Bone marrow (tissue), 2 donors: ENCODE measurements around the gene GPATCH2L.

Experiments used
- DNase-seq, 2 donors: peaks; one replicate each; lab custom pipeline; 2025; lab: John Stamatoyannopoulos, UW

The GPATCH2L gene

DNA sequence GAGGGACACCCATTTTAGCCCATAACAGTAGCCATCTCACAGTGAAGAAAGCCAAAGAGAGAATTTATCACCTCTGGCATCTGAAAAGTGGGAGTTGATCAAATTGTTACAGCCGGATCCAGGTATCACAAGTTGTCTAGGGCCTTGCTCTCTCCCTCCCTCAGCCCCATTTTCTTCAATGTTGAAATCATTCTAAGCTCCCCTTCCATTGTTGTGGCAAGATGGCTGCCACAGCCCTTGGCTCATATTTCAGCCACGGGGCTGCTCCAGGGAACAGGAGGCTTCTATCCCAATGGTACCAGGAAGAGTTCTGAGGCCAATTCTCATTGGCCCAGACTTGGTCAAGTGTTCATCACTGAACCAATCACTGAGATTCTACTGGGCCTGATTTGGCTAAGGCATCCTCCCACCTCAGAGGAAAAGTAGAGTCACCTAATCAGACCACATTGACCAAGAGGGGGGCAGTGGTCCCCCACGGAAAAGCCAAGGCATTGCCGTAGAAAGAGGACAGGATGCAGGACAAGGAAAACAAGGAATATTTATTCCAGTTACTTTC, 106.2 kb downstream of the GPATCH2L start:
- DNase-seq, result no peak

DNA sequence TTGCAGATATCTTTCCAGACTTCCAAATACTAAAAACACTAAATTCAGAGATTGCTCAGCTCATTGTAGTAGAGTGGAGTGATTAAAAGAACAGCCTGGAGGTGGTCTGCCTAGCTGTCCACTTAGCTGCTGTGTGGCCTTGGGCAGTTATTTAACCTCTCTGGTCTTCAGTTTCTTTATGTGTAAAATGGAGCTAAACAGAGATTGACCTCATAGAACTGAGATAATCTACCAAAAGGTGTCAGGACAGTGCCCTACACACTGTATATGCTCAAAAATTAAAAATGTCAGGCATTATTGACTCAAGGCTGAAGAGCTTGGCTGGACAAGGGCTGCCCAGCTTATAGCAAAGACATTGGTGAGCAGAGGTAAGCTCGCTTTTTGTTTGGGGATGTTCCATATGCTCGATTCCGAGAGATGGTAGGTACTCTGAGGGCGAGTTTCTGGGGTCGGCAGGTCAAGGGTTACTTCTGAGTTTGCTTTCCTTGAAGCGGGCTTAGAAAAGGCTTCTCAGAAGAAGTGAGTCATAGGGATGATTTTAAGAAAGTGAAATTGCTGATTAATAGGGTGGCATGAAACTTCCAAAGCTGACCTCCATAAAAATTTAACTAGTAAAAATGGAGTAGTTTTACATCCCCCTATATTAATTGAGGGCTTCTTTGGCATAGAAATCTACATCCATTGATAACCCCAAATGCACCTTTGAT, 107.5 kb downstream of the GPATCH2L start:
- no peak for DNase-seq

DNA sequence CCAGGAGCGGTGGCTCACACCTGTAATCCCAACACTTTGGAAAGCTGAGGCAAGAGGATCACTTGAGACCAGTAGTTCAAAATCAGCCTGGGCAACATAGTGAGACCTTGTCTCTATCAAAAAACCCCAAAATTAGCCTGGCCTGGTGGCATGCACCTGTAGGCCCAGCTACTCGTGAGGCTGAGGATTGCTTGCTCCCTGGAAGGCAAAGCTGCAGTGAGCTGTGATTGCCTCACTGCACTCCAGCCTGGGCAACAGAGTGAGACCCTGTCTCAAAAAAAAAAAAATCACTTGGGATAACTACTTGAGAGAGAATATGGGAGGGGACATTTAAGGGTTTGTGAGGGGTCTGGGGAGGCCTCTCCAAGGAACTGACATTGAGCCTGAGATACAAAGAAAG, 109.0 kb downstream of the GPATCH2L start:
- DNase-seq, result no peak

DNA sequence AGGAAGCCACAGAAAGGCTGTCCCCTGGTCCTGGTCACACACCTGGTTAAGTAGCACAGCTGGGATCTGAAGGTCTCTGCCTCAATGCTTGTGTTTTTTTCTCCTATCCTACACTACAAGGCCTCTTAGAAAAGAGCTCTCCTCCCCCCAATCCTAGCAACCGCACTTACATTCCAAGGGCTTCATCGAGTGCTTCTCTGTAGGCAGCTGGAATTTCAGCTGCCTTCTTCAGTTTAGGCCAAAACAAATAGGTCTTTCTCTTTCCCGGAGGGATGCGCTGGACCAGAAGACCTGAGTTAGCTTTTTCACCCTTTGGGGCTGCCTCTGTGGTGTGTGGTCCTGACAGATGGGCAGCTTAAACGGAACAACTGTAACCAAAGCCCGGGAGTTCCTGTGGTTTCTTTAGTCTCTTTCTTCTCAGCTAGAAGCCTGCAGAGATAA, 109.7 kb downstream of the GPATCH2L start:
- DNase-seq, result no peak

DNA sequence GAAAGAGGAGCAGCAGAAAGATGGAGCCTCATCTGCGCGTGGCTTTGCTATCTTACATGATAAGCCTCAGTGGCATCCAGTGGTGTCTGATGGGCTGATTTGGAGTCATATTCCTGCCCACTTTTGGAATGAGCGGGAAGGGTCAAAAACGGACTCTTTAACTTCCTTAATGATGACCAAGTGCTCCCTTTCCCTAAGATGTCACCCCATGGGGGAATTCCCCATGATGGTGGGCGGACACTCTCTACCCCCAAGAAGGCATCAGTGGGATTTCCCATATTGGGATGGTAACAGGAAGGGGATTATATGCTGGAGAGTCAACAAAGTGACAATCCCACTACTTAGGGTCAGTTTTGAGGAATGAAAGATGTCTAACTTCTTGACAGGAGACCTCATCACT, 110.9 kb downstream of the GPATCH2L start:
- DNase-seq, result no peak
